Measurements from ENCODE around the gene TBL3. TPM values are rescaled to one million over a fixed set of nuclear protein-coding genes. Genes with fewer than 3 reads are reported as not detected.
A peak's percentile ranks its signal among the peaks of the same experiment; 100 is the strongest.

The TBL3 gene
- 10 to 100 TPM; 23.9 to 35.4 TPM for total RNA-seq
- polyA plus RNA-seq: 10 to 100 TPM; 52.8 to 58.8 TPM
- long read RNA-seq, donor 1, full-length matches to known transcripts: 7 of 7 reads
- long read RNA-seq, donor 1, partial matches to known transcripts: 0 of 7 reads
- long read RNA-seq, donor 1, other reads (novel, unspliced or antisense): 0 of 7 reads
- long read RNA-seq, donor 2: 0 reads
- long read RNA-seq, donor 3, full-length matches to known transcripts: 4 of 4 reads
- long read RNA-seq, donor 3, partial matches to known transcripts: 0 of 4 reads
- long read RNA-seq, donor 3, other reads (novel, unspliced or antisense): 0 of 4 reads
- long read RNA-seq, donor 4, full-length matches to known transcripts: 3 of 3 reads
- long read RNA-seq, donor 4, partial matches to known transcripts: 0 of 3 reads
- long read RNA-seq, donor 4, other reads (novel, unspliced or antisense): 0 of 3 reads
- long read RNA-seq, donor 5, full-length matches to known transcripts: 6 of 6 reads
- long read RNA-seq, donor 5, partial matches to known transcripts: 0 of 6 reads
- long read RNA-seq, donor 5, other reads (novel, unspliced or antisense): 0 of 6 reads

DNA sequence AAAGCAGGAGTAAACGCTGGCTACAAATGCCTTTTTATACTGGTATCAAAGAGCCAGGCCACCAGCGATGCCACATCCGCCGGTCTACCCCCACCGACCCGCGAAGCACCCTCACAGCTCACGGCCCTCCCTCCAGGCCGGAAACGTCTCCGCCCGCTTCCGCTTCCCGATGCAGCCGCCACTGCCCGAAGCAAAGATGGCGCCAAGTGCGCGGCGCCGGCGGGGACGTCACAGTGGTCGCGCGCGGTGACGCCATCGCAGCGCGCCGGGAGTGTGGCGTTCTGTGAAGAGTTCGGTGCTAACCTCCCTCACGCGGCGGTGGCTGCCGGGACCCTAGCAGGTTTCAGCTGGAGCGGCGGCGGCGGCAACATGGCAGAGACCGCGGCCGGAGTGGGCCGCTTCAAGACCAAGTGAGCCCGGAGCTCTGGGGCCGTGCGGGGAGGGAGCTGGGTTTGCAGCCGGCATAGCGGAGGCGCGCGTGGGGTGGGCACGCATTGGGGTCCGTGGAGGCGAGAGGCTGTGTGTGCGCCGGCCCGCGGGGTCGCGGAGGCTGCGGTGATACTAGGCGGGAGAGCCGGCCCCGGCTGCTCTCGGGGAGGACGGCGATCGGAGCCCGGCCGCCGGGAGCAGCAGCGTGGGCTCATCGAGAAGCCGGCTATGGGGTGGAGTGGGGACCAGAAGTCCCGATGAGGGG lies at the start of gene TBL3:
TBL3 (plus strand) TSS at position 258 of the 694 bp plus-strand sequence; CDS start at position 370, 112 bp downstream.
- peak; percentile 94 to 97 (median 96) for DNase-seq
- TF ChIP-seq, protein P1, sequence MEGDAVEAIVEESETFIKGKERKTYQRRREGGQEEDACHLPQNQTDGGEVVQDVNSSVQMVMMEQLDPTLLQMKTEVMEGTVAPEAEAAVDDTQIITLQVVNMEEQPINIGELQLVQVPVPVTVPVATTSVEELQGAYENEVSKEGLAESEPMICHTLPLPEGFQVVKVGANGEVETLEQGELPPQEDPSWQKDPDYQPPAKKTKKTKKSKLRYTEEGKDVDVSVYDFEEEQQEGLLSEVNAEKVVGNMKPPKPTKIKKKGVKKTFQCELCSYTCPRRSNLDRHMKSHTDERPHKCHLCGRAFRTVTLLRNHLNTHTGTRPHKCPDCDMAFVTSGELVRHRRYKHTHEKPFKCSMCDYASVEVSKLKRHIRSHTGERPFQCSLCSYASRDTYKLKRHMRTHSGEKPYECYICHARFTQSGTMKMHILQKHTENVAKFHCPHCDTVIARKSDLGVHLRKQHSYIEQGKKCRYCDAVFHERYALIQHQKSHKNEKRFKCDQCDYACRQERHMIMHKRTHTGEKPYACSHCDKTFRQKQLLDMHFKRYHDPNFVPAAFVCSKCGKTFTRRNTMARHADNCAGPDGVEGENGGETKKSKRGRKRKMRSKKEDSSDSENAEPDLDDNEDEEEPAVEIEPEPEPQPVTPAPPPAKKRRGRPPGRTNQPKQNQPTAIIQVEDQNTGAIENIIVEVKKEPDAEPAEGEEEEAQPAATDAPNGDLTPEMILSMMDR (IDR thresholded peaks at IDR 0.05; ENCODE audit: control extremely low read depth, extremely low read depth): peak; percentile 12

DNA sequence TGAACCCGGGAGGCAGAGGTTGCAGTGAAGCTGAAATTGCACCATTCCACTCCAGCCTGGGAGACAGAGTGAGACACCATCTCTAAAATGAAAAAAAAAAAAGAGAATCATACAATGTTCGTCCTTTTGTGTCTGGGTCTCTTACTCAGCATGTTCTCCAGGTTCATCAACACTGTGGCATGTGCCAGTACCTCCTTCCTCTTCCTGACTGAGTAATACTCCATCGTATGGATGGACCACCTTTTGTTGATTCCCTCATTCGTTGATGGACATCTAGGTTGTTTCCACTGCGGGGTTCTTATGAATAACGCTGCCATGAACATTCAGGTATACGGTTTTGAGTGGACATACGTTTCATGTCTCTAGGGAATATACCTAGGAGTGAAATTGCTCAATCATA lies 49.5 kb upstream of the TBL3 start:
- H3K27ac ChIP-seq (ENCODE audit: low read depth in 1 of 2, low read length in 1 of 2): no peak overlapping the region
- H3K9ac ChIP-seq (ENCODE audit: insufficient read depth in 1 of 2, low read length in 2 of 2): no peak overlapping the region
- peaks cover 0 to 2% (median 0%) of the 10 kb centered on the region in 4 donors for H3K9me3 ChIP-seq (ENCODE audit: control insufficient read depth in 4 of 4, insufficient read depth in 3 of 4, low read length in 3 of 4)
- TF ChIP-seq, protein P1 (IDR thresholded peaks at IDR 0.05; ENCODE audit: control extremely low read depth, extremely low read depth): no peak
- no peak overlapping the region for H3K4me3 ChIP-seq
- WGBS, 2 donors: 78 to 84% methylated on average over 8 of the region's 8 CpGs
- H3K4me1 ChIP-seq (ENCODE audit: control insufficient read depth in 5 of 5, insufficient read depth in 5 of 5, low read length in 5 of 5): peaks cover 0 to 6% (median 0%) of the 10 kb centered on the region in 5 donors
- no peak for ATAC-seq (ENCODE audit: insufficient read depth, low FRiP score)
- no peak for DNase-seq
- H3K36me3 ChIP-seq (ENCODE audit: control insufficient read depth in 4 of 4, insufficient read depth in 4 of 4, low read length in 4 of 4): no peaks in the 10 kb centered on the region
- H3K27me3 ChIP-seq (ENCODE audit: control insufficient read depth in 3 of 3, insufficient read depth in 3 of 3, low read length in 2 of 3): peaks cover 7 to 51% (median 46%) of the 10 kb centered on the region in 3 donors

More for the DNA sequence above, at the start of gene TBL3:
- Histone ChIP-seq H3K4me3 (peak within 1 kb of the TSS; percentile 97), H3K9me3 (ENCODE audit: control insufficient read depth in 4 of 4, insufficient read depth in 3 of 4, low read length in 3 of 4) (peaks cover 0 to 12% (median 0%) of the 10 kb centered on the region in 4 donors), H3K27me3 (ENCODE audit: control insufficient read depth in 3 of 3, insufficient read depth in 3 of 3, low read length in 2 of 3) (no peaks in the 10 kb centered on the region), H3K4me1 (ENCODE audit: control insufficient read depth in 5 of 5, insufficient read depth in 5 of 5, low read length in 5 of 5) (peaks cover 0 to 11% (median 7%) of the 10 kb centered on the region in 5 donors), H3K36me3 (ENCODE audit: control insufficient read depth in 4 of 4, insufficient read depth in 4 of 4, low read length in 4 of 4) (peaks cover 0 to 31% (median 14%) of the 10 kb centered on the region in 4 donors), H3K9ac (ENCODE audit: insufficient read depth in 1 of 2, low read length in 2 of 2) (peak within 1 kb of the TSS; percentile 33 to 63), H3K27ac (ENCODE audit: low read depth in 1 of 2, low read length in 1 of 2) (peak within 1 kb of the TSS; percentile 91)
- 0% methylated on average over 78 of the region's 78 CpGs for WGBS, 2 donors
- ATAC-seq (ENCODE audit: insufficient read depth, low FRiP score): peak; percentile 89

DNA sequence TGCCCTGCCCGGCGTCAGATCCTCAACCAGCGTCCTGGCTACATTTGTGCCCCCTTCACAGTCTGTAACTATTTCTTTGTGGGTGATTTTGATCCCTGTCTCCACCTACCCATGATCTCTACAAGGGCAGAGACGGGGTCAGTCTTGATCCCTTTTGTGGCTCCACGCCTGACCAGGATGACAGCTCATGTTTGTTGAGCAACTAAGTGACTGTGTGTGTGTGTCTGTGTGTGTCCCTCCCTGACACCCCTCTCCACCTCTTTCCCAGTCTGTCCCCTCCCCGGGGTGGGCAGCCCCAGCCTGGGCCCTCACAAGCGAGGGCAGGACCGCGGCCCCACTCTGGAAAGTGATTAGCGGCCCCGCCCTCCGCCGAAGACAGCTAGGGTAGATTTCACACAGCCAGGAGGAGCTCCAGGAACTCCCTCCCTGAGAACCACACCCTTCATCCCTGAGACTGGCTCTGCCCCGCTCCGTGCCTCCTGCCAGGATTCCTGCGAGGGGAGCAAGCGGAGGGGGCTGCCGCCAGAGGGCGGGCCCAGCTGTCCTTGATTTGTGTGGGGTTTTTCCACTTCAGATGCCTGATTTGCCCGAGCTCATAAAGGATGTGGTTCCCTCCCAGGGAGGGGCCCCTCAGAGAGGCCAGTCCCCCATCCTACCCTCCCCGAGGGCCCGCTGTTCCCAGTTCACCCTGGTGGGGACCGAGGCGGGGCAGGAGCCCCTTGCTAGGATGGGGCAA lies 48.4 kb upstream of the TBL3 start:
- Histone ChIP-seq H3K9me3 (ENCODE audit: control insufficient read depth in 4 of 4, insufficient read depth in 3 of 4, low read length in 3 of 4) (peaks cover 0 to 2% (median 0%) of the 10 kb centered on the region in 4 donors), H3K36me3 (ENCODE audit: control insufficient read depth in 4 of 4, insufficient read depth in 4 of 4, low read length in 4 of 4) (no peaks in the 10 kb centered on the region), H3K27me3 (ENCODE audit: control insufficient read depth in 3 of 3, insufficient read depth in 3 of 3, low read length in 2 of 3) (peaks cover 7 to 46% (median 46%) of the 10 kb centered on the region in 3 donors), H3K4me3 (no peak overlapping the region), H3K9ac (ENCODE audit: insufficient read depth in 1 of 2, low read length in 2 of 2) (no peak overlapping the region), H3K4me1 (ENCODE audit: control insufficient read depth in 5 of 5, insufficient read depth in 5 of 5, low read length in 5 of 5) (peaks cover 0 to 5% (median 0%) of the 10 kb centered on the region in 5 donors), H3K27ac (ENCODE audit: low read depth in 1 of 2, low read length in 1 of 2) (no peak overlapping the region)
- ATAC-seq (ENCODE audit: insufficient read depth, low FRiP score) (no peak), DNase-seq (peak; percentile 30 to 58 (median 36))
- TF ChIP-seq, protein P1 (IDR thresholded peaks at IDR 0.05; ENCODE audit: control extremely low read depth, extremely low read depth): no peak
- WGBS, 2 donors: 12% methylated on average over 23 to 24 of the region's 24 CpGs
